Peyer's patch (tissue), 4 donors: ENCODE data around the gene DMAC1. TPM values are rescaled to one million over a fixed set of nuclear protein-coding genes. Genes with fewer than 3 reads are reported as not detected.

Source experiments
- DNase-seq, 3 donors: peaks; one replicate each; pipeline ENCODE4 v3.0.0-alpha.2; 2017 to 2019
- H3K27ac ChIP-seq, 4 donors: fragments of 200-600 bp; sonication (generic); one replicate each; pipeline ENCODE4 v1.5.1; 2016 to 2019
- H3K27me3 ChIP-seq, 2 donors: fragments of 200-600 bp; sonication (generic); one replicate each; pipeline ENCODE4 v1.5.1; 2019
- H3K36me3 ChIP-seq, 3 donors: fragments of 200-600 bp; sonication (generic); one replicate each; pipeline ENCODE4 v1.5.1; 2016 to 2019
- H3K4me1 ChIP-seq, 4 donors: fragments of 200-600 bp; sonication (generic); one replicate each; pipeline ENCODE4 v1.5.1; 2016 to 2019
- H3K4me3 ChIP-seq, 4 donors: fragments of 200-600 bp; sonication (generic); 1 replicate in 3 of 4; 2 replicates in 1 of 4; pipeline ENCODE4 v1.5.1; 2016 to 2019; ENCODE audit warnings: mild to moderate bottlenecking in 1 of 4
- H3K9me3 ChIP-seq, 4 donors: fragments of 200-600 bp; sonication (generic); one replicate each; pipeline ENCODE4 v1.5.1; 2016 to 2019; ENCODE audit warnings: mild to moderate bottlenecking in 1 of 4
- POLR2A ChIP-seq, 2 donors: fragments of 450-650 bp; IDR thresholded peaks; one replicate each; pipeline ENCODE4 v1.5.1; 2017; ENCODE audit warnings: antibody characterized with exemption in 2 of 2, mild to moderate bottlenecking in 2 of 2, moderate library complexity in 2 of 2
- total RNA-seq, 4 donors: library from RNA; depleted of rRNA; stranded (reverse); fragments of >200 nt; gene quantifications; one replicate each; pipeline ENCODE4 v1.1.0, GENCODE V29; 2016
- TF ChIP-seq, protein P1 (sequence below), 6 experiments: fragments of 450-650 bp in 4 of 6; fragments of 200-600 bp in 2 of 6; sonication (generic) in 1 of 6; IDR thresholded peaks; one replicate each; pipeline ENCODE4 v1.5.1; 2017 to 2019; ENCODE audit warnings: antibody characterized with exemption in 6 of 6, mild to moderate bottlenecking in 3 of 6, moderate library complexity in 1 of 6

The DMAC1 gene, protein sequence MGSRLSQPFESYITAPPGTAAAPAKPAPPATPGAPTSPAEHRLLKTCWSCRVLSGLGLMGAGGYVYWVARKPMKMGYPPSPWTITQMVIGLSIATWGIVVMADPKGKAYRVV
- total RNA-seq = 10 to 100 TPM in 2 of 4 donors, 1 to 10 TPM in 2; 7.0 to 16.5 (median 9.8) TPM

DNA sequence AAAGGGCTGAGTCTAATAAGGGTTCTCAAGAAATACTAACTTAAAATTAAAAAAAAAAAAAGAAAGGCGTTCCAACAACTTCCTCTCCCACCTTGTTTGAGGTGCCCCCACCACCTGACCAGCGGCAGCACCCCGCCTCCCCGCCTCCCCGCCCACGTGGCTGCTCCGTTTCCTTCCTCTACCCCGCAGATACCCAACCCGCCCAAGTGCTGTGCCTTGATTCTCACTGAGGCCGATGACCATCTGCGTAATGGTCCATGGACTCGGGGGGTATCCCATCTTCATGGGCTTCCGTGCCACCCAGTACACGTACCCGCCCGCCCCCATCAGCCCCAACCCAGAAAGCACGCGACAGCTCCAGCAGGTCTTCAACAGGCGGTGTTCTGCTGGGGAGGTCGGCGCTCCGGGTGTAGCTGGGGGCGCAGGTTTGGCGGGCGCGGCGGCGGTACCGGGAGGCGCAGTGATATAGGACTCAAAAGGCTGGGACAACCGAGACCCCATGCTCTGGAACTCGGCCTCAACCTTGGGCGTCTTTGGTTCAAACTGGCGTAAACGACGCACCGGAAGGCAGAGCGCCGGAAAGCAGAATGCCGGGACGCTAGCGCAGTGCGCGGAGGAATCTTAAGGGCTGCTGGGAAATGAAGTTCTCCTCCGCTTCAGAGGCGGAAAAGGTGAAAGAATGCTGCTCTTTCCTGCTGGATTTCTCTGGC, at the start of gene DMAC1:
Gene DMAC1, minus strand, starts transcription at position 545 of the 710 bp plus-strand sequence. Its CDS starts 44 bp downstream, at position 501.
- H3K4me1 ChIP-seq = peaks cover 0 to 11% (median 3%) of the 10 kb centered on the region in 4 donors
- DNase-seq = peak; percentile 76 to 89 (median 82)
- TF ChIP-seq POLR2A (IDR thresholded peaks at IDR 0.05) = peak in 1 of 2 donors; percentile 33
- TF ChIP-seq, protein P1, sequence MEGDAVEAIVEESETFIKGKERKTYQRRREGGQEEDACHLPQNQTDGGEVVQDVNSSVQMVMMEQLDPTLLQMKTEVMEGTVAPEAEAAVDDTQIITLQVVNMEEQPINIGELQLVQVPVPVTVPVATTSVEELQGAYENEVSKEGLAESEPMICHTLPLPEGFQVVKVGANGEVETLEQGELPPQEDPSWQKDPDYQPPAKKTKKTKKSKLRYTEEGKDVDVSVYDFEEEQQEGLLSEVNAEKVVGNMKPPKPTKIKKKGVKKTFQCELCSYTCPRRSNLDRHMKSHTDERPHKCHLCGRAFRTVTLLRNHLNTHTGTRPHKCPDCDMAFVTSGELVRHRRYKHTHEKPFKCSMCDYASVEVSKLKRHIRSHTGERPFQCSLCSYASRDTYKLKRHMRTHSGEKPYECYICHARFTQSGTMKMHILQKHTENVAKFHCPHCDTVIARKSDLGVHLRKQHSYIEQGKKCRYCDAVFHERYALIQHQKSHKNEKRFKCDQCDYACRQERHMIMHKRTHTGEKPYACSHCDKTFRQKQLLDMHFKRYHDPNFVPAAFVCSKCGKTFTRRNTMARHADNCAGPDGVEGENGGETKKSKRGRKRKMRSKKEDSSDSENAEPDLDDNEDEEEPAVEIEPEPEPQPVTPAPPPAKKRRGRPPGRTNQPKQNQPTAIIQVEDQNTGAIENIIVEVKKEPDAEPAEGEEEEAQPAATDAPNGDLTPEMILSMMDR (IDR thresholded peaks at IDR 0.05) = no peak

DNA sequence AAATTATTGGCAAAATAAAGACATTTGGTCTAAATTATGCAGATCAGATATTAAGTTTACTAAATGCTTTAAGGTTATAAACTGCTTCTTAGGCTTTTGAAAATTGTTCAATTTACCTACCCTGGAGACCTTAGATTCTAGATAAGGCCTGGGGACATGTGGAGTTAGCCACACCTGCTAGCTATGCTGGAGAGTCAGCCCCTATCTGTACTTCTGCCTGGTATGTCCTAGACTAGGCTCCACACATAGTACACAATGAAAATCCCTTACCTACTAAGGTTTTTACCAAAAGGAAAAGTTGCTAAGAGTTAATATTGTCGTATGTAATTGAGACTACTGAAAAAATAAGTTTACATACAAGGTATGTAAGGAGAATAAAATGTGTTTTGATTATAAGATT, 49.8 kb upstream of the DMAC1 start:
- no peak for DNase-seq
- TF ChIP-seq, protein P1 (IDR thresholded peaks at IDR 0.05) = no peak
- no peak for TF ChIP-seq POLR2A (IDR thresholded peaks at IDR 0.05)
- Histone ChIP-seq H3K36me3 (no peaks in the 10 kb centered on the region), H3K9me3 (no peaks in the 10 kb centered on the region), H3K27me3 (no peaks in the 10 kb centered on the region), H3K4me3 (no peak overlapping the region), H3K27ac (no peak overlapping the region), H3K4me1 (no peaks in the 10 kb centered on the region)

More for the DNA sequence above, at the start of gene DMAC1:
- no peaks in the 10 kb centered on the region for H3K9me3 ChIP-seq
- H3K27ac ChIP-seq = peak within 1 kb of the TSS; percentile 77 to 94 (median 86)
- H3K4me3 ChIP-seq = peak within 1 kb of the TSS; percentile 72 to 94 (median 80)
- H3K27me3 ChIP-seq = no peaks in the 10 kb centered on the region
- H3K36me3 ChIP-seq = peaks cover 0 to 19% (median 0%) of the 10 kb centered on the region in 3 donors

DNA sequence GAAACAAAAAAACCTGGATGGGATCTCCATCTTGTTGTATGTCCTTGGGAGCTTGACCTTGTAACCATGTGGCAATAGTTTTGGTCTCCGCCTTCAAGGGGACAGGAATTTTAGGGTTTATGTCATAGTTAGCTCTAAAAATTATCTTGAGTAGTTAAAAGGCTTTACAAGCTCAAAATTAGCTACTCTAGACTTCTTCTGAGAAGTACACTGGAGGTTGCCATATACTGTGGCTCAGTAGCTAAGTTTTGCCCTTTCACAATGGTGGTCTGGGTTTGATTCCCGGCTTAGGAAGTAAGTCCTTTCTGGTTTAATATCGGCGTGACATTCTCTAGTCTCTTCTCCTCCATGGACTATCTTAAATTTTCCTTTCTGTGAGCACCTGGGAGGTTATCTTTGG, 48.9 kb upstream of the DMAC1 start:
- no peak overlapping the region for H3K27ac ChIP-seq
- no peak for TF ChIP-seq POLR2A (IDR thresholded peaks at IDR 0.05)
- TF ChIP-seq, protein P1 (IDR thresholded peaks at IDR 0.05) = no peak
- H3K36me3 ChIP-seq = no peaks in the 10 kb centered on the region
- no peaks in the 10 kb centered on the region for H3K27me3 ChIP-seq
- H3K9me3 ChIP-seq = no peaks in the 10 kb centered on the region
- no peak for DNase-seq
- H3K4me1 ChIP-seq = no peaks in the 10 kb centered on the region
- no peak overlapping the region for H3K4me3 ChIP-seq

DNA sequence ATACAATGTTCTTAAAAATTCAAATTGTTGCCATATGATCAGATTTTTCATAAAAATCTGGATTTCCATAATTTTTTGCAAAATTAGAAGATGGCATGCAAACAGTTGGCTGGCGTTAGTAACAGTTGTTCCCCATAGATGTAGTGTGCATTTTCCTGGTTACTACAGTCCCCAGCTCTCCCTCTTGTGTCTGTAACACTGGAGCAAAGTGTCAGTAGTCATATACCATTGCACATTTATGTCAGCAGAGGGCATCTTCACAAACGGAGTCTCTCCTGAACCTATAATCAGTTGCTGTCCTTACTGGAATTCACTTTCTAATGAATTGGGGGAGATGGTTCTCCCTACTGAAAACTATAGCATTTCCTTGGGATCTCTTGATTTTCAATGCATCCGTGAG, 44.7 kb upstream of the DMAC1 start:
- TF ChIP-seq, protein P1 (IDR thresholded peaks at IDR 0.05) = peak; percentile 12 to 62 (median 44)
- no peak for TF ChIP-seq POLR2A (IDR thresholded peaks at IDR 0.05)
- H3K4me1 ChIP-seq = no peaks in the 10 kb centered on the region
- H3K27me3 ChIP-seq = no peaks in the 10 kb centered on the region
- H3K4me3 ChIP-seq = no peak overlapping the region
- no peak for DNase-seq
- H3K36me3 ChIP-seq = no peaks in the 10 kb centered on the region
- H3K9me3 ChIP-seq = no peaks in the 10 kb centered on the region
- no peak overlapping the region for H3K27ac ChIP-seq

DNA sequence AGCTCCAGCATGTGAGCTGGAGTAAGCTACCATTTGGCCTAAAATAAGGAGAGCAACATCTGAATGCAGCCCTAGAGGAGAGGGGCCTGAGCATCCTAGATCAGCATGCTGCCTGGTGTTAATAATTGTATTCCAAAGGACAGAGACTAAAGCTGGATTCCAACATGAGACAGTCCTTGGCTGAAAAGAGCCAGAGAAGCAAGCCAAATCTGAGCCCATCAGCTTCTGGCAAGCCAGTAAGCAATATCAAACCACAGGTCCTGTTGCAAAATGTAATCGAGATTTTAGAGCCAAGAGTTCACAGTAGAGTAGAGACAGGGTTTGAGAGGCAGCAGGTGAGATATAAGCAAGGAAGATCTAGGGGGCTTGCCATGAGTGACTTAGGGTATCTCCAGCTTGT, 42.3 kb upstream of the DMAC1 start:
- no peak overlapping the region for H3K27ac ChIP-seq
- TF ChIP-seq, protein P1 (IDR thresholded peaks at IDR 0.05) = no peak
- TF ChIP-seq POLR2A (IDR thresholded peaks at IDR 0.05) = no peak
- no peaks in the 10 kb centered on the region for H3K27me3 ChIP-seq
- no peak overlapping the region for H3K4me3 ChIP-seq
- no peak for DNase-seq
- H3K36me3 ChIP-seq = no peaks in the 10 kb centered on the region
- H3K9me3 ChIP-seq = no peaks in the 10 kb centered on the region
- no peaks in the 10 kb centered on the region for H3K4me1 ChIP-seq
